Amniotic epithelial cell (primary cell): ENCODE results near the gene GFI1B.
"Not testable (repeated sequence)": the region's sequence is repeated elsewhere in the genome, so short reads cannot be mapped to it uniquely, and the experiment has no call there.

Experiments used
- DNase-seq: peaks from one replicate; pipeline ENCODE4 v3.0.0-alpha.2; 2010; ENCODE audit warnings: low read depth

GFI1B gene

DNA sequence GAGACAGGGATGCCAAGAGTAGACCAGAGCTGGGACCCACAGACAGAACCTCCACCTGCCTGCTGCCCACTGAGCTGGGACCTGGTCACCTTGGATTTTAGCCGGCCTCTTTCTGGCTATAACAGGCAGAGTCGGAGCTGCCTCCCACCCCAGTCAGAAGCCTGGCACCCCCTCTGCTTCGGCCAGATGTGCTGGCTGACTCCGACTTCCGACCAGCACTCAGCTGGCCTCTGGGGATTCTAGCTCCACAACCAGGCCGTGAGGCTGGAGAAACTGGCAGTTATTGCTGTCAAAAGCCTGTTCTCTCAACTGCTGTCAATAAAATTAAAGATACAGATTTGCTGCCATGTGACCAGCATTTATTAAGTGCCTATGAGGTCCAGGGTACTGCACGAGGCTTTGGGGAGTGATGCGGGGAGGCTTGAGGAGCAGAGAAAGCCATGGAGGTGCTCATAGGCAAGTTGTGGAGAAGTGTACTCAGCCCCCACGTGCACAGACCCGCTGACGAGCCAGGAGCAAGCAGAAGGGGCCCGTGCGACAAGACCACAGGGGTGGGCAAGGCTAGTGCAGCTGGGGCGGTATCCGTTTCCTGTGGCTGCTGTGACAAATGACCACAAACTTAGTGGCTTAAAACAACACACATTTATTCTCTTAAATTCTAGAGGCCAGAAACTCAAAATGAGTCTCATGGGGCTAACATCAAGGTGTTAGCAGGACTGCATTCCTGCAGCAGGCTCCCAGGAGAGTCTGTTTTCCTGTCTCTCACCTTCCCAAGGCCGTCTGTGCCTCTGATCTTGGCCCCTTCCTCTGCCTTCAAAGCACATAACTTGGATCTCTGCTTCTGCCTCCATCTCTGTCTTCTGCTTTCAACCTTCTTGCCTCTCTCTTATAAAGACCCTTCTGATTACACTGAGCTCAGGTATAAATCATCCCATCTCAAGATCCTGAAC is 13.1 kb downstream of the GFI1B start:
- no peak for DNase-seq

DNA sequence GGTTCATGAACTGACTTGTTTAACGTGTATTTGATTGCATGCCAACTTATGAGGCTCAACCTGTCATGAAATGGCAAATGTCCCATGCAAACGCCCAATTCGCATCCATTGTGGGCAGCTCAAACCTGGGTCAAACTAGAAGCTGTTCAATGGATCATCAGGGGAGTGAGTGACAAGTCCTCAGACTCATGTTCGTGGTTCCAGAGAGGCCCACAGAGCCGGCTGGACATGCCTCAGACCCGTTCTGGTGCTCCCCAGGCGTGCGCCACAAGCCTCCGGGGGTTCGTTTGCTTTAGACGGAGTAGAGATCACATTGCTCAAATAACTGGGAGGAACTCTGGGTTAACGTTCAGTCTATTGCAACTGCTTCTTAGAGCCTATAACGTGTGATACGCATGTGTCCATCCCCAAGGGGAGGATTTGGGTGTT is 15.0 kb downstream of the GFI1B start:
- no peak for DNase-seq

DNA sequence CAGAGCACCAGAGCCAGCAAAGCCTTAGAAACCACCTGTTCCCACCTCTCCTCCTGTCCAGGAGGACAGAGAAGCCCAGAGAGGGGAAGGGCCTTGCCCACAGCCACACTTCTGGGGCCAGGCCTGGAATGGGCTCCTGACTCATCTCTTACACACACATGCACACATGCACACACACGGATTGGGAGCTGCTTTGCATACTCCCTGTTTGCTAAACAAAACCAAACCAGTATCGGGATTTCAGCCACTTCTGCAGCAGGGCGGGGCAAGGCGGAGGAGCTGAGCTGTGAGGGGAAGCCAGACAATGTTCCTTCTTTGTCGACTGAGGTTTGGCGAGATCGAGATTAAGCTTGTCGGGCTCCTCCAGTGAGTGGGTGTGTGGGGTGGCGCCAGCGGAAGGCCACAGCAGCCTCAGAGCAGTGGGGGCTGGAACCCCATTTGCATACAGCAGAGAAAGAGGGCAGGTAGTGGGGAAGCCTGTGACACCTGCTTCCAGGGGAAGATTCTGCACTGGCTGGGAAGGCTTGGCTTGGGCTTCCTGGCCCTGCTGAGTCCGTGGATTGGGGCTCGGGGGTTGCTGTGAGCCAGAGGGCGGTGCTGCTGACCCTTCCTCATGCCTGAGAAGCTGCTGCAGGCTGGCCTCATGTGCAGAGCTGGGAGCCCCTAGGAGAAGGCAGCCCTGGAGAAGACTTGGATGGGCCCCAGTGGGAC is 16.1 kb downstream of the GFI1B start:
- DNase-seq = peak; percentile 62

DNA sequence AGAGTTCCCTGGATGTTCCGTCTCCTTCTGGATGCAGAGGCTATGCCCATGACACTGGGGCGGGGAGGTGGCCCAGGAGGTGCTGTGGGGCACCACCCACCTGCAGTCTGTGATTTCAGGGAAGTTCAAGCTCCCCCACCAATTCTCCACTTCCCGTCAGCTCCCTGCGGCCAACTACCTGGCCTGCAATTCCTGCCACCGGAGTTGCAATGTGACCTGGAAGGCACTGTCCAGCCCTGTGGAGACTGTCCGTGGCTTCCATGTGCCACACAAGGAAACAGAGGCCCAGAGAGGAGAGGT is 16.6 kb downstream of the GFI1B start:
- DNase-seq = no peak

DNA sequence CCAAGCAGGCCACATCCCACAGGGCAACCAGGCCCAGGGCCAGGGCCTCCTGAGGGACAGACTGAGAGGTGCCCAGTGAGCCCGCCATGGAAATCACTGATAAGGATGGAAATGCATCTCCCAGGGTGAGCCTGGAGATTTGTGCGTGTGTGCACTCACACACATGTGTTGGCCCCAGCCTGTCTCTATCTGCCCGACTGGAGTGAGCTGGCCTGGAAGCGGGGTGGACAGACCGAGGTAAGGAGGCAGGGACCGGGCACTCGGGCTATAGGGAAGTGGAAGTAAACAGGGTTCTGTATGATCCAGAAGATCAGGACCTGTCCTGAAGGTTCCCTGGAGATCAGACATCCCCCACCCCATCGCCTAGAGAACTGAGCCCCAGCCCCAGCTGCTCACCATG is 17.4 kb downstream of the GFI1B start:
- no peak for DNase-seq

DNA sequence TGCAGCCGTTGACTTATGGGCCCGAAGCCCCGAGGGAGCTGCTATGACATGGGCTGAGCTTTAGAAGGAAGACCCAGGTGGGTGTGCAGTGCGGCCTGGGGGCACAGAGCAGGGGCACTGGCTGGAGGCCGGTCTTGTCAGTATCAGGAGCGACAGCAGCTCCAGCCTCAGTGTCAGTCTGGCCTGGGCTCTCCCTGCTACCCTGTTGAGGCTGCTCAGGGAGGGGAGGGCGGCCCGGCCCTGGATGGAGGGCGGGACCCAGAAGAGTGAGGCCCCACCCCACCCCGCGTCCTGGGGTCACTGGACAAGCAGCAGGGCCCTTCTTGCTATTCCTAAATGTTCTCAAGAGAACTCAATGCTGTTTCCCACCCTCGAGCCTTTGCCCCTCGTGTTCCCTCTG is 18.0 kb downstream of the GFI1B start:
- DNase-seq = no peak

DNA sequence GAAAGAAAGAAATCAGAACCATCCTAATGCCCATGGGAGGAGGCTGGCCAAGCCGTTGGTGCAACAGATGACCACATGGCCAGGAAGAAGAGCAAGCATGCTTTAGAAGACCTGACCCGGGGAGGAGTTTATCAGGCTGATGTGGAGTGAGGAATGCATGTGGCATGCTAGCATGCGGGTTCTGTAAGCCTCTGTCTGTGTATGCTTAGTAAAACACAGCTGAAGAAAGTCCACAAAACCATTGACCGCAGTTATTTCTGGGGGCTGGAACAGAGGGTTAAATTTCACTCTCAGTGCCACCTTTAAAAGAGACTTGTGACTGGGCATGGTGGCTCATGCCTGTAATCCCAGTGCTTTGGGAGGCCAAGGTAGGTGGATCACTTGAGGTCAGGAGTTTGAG is 19.1 kb downstream of the GFI1B start:
- DNase-seq = peak; percentile 95

DNA sequence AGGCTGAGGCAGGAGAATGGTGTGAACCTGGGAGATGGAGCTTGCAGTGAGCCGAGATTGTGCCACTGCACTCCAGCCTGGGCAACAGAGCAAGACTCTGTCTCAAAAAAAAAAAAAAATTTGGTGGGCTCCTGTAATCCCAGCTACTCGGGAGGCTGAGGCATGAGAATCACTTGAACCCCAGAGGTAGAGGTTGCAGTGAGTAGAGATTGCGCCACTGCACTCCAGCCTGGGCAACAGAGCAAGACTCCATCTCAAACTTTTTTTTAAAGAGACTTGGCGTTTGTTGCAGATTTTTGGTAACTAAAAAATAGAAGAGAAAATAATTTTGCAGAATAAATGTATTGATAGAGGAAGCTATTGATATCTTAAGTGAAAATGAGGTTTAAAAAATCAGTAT is 19.7 kb downstream of the GFI1B start:
- not testable (repeated sequence) for DNase-seq

DNA sequence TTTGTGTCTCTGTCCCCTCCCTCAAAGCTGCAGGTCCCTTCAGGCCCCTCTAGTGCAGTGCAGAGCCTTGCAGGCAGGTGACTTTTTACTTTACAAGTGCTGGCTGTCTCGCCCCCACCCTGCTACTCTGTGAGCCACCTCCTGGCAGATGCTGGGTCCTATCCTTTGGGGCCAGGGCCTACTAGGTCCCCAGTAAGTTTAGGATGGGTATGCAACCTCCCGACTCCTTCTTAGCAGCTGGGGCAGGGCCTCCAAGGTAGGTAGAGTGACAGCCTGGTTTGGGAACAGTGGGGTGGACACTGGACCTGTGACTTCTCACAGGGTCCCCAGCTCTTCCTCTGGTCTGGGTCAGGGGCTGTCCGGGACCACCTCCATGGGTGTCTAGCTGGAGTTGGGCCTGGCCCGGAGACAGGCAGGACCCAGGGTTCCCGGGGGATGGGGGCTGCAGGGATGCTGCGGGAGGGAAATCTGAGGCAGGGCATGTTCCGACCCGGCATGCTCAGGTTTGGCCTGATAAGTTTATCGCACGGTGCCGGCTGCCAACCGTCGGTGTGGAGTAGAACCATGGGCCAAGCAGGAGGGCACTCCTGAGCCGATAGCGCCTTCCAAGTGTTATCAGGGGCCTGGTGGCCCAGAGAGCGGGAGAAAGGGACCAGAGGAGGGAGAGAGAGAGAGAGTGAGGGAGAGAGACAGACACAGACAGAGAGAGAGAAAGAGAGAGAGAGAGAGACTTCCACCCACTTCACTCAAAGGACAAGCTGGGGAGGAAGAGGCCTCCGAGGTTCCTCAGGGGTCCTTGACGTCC is 20.5 kb downstream of the GFI1B start:
- DNase-seq = no peak

DNA sequence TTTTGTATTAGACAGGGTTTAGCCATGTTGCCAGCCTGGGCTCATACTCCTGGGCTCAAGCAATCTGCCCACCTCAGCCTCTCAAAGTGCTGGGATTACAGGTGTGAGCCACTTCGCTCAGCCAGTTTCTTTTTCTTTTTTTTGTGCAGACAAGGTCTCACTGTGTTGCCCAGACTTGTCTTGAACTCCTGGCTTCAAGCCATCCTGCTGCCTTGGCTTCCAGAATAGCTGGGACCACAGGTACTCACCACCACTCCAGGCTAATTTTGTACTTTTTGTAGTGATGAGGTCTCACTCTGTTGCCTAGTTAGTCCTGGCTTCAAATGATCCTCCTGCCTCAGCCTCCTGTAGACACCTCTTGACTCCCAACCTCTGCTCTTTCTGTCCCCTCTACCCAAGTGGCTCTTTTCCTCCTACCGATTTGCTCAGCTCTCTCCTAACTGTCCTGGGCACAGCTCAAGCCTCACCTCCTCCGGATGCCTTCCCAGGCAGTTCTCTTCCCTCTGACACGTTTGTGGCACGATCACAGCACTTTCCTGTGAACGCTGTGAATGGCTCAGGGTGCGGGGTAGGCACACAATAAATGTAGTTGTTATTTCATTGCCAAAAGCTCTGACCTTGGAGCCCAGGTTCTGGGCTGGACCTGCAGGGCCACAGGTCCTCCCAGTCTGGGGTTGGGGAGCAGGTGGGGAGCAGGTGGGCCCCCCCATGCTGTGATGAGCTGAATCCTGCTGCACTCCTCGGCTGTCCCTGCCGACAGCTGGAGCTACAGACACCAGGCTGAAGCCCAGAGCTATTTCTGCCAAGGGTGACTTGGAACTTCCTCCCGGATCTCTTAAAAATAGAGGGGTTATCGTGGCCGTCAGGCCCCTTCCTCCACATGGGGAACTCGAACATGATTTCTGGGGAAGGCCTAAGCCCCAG is 23.9 kb downstream of the GFI1B start:
- no peak for DNase-seq

DNA sequence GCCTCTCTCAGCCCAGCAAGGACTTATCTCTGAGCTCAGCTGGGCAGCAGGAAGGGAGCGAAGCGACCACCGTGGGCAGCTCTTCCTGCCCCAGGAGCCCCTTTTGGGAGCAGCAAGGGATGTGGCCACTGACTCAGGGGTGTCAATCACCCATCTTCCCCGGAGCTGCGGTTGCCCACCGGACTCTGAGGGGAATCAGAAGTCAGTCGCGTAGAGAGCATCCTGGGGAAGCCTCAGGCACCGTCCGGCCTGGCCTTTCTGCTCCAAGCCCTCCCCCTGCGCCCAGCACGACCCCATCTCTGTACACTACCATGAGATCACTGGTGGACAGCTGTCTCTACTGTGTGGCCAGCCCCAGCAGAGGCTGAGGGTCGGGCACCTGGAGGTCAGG is 24.6 kb downstream of the GFI1B start:
- no peak for DNase-seq

DNA sequence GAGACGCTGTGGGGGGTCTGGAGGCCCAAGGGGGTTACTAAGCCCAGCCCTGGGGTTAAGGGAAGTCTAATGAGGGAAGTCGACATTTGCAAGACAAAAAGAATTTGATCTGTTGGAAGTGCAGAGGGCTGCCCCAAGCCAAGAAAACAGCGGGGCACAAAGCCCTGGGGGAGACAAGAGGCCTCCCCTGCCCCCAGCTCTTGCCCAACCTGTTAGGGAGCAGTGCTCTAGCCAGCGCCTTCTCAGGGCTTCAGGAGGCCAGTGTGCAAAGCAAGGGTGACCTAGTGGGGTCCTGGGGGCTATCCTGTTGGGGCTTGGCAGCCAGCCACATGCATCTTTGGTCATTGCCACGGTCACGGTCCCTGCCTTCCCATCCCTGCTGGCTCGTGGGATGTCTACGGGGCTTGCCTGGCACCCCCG is 25.2 kb downstream of the GFI1B start:
- DNase-seq = no peak

DNA sequence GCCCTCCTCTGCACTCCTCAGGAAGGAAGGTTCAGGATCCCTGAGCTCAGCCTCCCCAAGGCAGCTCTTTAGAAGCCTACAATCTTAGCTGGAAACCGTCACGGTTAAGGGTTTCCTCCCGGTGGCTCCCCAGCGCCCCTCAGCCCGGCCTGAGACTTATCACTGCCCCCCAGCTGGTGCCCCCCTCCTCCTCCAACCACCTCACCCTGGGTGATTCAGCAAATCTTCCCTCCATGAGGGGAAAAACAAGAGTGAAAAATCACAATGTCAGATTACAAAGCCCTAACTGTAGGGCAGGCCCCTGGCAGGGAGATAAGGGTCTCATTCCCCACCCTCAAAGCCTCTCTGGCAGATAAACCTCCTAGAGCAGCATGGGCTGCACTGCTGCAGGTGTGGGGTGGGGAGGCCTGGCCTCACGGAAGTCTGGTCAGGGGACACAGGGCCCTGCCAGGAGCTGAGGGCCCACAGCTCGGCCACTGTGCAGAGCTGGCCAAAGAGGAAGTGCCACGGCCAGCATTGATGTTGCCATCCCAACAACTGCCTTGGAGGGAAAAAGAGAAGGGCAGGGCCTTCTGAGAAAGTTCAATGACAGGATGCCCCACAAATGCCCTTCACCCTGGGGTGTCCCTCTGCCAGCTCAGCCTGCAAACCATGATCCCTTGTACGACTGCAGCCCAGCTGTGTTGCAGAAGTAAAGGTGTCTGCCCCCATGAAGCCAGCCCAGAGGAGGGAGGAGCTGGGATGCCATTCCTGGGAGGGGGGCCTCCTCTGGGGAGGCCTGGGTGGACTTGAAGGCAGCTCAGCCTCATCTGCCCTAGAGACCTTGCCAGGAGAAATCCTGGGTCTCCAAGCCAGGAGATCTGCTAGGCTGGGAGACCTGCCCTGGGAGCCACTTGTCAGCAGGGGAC is 25.9 kb downstream of the GFI1B start:
- peak; percentile 15 for DNase-seq

DNA sequence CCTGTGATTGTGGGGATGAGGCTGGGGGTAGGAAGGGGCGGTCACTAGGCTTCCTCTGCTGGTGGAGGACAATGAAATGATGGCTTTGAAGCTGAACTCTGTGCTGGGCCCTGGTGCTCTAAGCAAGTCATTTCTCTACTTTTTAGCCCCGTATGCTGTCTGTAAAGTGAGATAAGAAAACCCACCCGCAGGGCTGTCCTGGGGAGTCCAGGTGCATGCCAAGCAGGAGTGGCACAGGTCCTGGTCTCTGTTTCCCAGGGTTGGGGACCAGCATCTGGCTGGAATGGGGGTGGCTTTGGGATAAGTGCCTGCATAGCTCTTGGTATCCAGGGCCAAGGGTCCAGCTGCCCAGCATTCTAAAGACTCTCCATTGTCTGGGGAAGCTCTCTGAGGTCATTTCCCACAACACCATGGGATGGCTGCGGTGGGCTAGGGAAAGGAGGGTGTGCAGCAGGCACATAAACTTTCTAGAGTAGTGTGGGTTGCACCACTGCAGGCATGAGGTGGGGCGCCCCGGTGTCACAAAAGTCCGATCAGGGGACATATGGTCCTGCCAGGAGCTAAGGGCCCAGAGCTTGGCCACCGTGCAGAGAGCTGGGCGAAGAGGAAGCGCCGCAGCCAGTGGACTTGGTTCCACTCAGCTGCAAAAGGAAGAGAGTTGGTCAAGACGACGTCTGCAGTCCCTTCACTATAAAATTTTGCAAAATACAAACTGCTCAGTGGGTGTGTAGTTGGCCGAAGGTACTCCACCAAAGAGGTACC is 26.7 kb downstream of the GFI1B start:
- no peak for DNase-seq

DNA sequence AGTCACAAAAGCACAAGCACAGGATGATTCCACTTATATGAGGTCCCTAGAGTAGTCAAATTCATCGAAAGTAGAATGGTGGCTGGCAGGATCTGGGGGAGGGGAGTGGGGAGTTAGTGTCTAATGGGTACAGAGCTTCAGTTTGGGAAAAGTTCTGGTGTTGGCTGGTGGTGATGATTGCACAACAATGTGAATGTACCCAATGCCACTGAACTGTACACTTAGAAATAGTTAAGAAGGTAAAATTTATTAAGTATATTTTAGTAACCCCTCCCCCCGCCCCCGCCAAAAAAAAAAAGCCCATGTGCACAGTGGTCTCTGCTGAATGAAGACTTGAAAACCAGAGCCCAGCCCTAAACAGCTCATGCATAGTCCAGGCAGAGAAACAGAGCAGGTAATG is 27.5 kb downstream of the GFI1B start:
- no peak for DNase-seq

DNA sequence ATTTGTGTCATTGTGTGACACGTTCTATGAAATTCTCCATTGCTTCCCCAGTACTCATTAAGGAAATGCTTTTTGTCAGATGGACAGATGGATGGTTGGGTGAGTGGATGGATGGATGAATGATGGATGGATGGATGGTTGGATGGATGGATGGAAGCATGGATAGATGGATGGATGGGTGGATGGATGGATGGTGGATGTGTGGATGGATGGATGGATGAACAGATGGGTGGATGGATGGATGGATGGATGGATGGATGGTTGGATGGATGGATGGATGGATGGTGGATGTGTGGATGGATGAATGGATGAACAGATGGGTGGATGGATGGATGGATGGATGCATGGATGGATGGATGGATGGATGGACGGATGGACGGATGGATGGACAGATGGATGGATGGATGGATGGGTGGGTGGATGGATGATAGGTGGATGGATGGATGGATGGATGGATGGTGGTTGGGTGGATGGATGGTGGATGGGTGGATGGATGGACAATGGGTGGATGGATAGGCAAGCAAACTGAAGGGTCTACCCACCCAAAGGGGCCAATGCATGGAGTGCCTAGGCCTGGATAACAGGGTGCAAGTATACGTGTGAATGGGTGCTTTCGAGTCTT is 28.3 kb downstream of the GFI1B start:
- DNase-seq = no peak

DNA sequence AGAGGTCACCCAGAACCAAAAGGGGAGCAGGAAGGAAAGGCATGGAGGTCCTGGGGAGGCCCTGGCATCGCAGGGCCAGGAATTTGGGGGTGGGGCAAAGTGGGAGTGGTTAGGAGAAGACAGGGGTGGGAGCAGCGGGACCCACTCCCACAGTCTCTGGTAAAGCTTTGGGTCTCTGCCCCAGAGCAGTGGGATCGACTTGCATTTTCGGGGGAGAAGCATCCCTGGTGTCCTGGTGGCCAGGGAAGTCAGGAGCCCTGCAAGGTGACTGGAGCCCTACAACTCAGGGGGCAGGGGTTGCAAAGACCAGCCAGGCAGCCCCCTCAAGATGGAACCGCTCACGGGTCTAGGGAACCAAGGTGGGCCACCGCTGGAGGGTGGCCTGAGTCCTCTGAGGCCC is 29.9 kb downstream of the GFI1B start:
- no peak for DNase-seq

DNA sequence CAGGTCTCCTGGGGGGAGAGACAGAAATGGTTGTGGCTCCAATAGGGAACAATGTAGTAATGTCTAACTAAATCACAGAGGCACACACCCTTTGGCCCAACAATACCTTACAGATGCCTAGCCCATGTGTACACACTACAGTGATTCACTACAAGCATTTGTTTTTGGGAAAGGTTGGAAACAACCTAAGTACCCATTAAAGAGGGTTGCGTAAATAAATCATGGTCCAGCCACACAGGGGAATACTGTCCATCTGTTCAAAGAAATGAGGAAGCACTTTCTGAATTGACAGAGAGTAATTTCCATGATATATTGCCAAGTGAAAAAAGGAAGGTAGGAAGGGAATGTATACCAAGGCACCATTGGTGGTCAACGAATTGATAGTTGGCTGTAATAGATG is 30.3 kb downstream of the GFI1B start:
- no peak for DNase-seq

DNA sequence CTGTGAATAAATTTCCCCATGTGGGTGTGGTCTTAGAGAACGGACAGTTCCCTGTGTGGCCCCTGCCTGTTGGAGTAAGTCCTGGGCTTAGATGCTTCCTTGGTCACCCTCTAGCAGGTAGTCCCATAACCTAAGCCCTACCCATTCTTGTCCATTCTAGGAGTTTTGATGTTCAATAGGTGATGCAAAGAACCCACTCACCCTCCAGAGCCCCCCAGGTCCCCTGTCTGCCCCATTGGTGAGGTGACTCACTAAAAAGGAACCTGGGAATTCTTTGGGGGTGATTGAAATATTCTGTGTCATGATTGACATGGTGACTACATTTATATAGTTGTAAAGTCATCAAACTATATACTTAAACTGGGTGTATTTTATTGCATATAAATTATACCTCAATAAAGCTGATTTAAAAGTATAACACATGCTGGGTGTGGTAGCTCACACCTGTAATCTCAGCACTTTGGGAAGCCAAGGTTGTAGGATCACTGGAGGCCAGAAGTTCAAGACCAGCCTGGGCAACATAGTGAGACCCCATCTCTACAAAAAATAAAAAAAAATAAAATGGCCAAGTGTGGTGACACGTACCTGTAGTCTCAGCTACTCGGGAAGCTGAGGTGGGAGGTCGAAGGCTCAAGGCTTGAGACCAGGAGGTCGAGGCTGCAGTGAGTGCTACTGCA is 31.6 kb downstream of the GFI1B start:
- DNase-seq = no peak
